AG09319 (cell line): ENCODE results near the gene PLA2G2E.

ENCODE experiments used
- DNase-seq: peaks from one replicate; pipeline ENCODE4 v3.0.0-alpha.2; 2010; ENCODE audit warnings: low read depth; ENCODE audit errors: extremely low read depth
- TF ChIP-seq, protein P1 (sequence below): IDR thresholded peaks from 2 replicates; pipeline ENCODE4 v1.5.1; 2011; ENCODE audit warnings: low read depth, mild to moderate bottlenecking, inconsistent platforms, low read length, moderate library complexity

Gene PLA2G2E

DNA sequence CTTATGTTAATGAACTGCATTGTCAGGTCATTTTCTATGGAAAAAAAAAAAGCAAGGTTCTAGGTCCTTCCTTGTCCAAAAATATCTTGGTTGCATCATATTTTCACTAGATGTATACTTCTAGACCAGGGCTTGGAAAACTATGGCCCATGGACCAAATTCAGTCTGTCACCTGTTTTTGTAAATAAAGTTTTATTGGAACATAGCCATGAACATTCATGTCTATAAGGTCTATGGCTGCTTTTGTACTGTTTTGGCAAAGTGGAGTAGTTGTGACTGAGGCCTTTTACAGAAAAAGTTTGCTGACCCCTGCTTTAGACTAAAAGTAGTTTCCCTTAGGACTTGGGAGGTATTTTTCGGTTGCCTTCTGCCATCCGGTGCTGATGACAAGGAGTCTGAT lies 19.2 kb upstream of the PLA2G2E start:
- DNase-seq, result no peak

DNA sequence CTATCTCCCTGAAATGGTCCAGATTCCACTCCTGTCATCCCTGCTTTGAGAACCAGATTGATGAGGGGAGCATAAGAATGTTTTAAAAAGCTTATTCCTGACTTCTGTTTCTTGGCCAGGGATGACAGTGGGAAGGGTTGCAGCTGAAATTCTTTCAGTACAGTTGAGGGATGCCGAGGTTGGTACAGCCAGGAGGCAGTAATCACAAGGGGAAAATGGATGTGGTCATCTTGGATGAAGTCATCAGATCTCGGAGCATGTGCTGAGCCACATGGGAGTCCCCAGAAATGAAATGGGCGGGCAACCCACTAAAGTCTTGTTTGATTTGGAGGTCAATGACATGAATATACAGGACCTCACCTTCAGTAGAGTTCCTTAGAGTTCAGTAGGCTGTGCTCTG lies 18.7 kb upstream of the PLA2G2E start:
- TF ChIP-seq, protein P1, sequence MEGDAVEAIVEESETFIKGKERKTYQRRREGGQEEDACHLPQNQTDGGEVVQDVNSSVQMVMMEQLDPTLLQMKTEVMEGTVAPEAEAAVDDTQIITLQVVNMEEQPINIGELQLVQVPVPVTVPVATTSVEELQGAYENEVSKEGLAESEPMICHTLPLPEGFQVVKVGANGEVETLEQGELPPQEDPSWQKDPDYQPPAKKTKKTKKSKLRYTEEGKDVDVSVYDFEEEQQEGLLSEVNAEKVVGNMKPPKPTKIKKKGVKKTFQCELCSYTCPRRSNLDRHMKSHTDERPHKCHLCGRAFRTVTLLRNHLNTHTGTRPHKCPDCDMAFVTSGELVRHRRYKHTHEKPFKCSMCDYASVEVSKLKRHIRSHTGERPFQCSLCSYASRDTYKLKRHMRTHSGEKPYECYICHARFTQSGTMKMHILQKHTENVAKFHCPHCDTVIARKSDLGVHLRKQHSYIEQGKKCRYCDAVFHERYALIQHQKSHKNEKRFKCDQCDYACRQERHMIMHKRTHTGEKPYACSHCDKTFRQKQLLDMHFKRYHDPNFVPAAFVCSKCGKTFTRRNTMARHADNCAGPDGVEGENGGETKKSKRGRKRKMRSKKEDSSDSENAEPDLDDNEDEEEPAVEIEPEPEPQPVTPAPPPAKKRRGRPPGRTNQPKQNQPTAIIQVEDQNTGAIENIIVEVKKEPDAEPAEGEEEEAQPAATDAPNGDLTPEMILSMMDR, result no peak
- DNase-seq, result no peak

More for the DNA sequence above, 19.2 kb upstream of the PLA2G2E start:
- TF ChIP-seq, protein P1, result no peak

DNA sequence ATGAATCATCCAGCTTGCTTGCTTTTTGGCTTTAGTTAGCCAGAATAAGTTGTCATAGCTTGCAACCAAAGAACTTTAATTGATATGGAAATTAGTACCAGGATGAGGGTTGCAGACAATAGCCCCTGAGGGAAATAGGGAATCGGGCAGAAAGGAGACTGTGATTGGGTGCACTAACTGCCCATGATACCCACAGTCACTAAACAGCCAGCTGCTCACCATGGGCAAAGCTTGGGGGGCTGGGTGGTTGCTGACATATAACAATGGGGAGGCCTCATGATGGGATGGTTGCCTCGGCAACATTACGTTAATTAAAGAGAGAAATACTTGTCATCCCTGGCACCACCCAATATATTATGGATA lies 17.8 kb upstream of the PLA2G2E start:
- no peak for DNase-seq
- TF ChIP-seq, protein P1, result no peak

DNA sequence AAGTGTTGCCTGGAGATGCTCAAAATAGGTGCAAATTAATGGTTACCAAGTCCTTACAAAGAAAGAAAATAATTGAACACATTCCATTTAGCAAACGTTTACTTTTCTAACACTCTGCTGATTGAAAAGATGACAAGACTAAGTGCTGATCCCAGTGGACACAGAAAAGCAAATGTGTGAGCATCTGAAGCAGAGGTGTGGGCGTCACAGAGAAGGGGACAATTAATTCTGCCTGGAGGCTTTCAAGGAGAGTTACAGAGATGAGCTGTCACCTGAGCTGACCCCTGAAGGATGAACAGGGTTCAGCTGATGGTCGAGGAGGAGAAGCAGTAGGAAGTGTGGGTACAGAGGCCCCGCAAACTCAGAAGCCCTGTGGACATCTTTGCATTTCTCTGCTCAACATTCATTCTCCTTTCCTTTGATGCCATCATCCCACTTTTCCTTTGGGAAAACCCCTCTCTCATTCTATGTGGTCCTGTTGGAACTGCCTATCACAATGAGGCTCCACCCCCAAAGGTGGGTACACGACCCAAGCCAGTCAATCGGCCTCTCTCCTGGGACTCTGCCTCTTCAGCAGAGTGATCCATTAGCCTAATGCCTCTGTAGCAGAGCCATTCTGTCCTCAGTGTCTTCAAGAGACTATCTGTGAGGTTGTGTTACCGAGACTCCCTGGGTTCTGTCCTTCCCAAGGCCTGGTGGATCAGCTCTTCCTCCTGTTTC lies 17.2 kb upstream of the PLA2G2E start:
- TF ChIP-seq, protein P1, result no peak

DNA sequence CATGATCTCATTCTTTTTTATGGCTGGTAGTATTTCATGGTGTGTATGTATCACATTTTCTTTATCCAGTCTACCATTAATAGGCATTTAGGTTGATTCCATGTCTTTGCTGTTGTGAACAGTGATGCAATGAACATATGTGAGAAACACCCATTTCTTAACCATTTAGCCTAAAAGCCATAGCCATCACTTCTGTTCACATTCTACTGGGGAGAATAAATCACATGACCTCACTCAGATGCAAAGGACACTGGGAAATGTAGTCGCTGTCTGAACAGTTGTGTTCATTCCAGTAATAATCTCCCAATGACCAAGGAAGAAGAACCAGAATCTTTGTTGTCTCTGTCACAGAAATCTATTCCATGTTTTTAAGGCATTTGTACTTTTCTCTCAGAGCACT lies 15.1 kb upstream of the PLA2G2E start:
- TF ChIP-seq, protein P1, result no peak
- no peak for DNase-seq

More for the DNA sequence above, 17.2 kb upstream of the PLA2G2E start:
- no peak for DNase-seq

DNA sequence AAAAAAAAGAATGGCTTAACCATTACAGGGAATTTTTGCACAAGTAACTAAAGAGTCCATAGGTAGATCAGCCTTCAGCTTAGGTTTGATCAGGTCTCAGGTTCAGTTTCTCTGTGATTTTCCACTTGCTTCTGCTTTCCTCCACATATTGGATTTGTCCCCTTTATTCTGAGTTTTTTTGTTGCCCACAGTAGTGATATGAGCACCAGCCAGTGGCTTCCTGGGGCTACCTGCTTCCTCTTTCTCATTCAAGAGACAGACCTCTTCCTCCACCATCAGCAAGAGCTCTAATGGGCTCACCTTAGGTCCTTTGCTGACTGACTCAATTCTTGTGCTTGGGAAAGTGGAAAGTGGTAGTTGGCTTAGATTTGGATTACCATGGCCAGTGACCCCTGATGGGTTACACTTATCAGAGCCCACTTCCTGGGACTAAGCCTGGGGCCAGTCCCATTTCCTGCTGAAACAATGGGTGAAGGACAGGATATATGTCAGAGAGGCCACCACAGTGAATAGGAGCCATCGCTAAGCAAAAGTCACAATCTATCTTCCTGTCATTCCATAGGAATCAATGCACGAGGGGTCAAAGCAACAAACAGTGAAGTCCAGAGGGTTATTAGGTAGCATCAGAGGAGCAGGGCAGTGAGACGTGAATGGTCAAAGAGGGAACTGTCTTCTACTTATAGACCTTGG lies 12.8 kb upstream of the PLA2G2E start:
- DNase-seq, result no peak
- TF ChIP-seq, protein P1, result no peak

DNA sequence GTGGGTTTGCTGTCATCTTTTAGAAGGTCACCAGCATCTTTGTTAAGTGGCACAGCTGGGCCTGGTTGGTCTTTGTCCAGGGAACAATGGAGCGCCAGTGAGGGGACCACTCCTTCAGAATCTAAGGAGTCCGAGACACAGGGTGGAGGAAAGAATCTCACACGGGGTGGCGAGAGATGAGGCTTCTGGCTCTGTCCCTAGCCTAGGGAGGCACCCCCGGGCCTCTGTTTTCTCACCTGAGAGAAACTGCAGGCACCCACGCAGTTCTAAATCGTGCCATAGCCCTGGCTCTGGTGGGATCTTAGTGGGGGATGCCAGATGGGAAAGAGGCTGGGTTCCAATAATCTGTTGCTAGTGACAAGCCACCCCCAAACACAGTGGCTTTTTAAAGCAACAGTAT lies 10.9 kb upstream of the PLA2G2E start:
- TF ChIP-seq, protein P1, result no peak
- DNase-seq, result no peak
